WTC11 (cell line): Measurements from ENCODE around the gene SYNE3. TPM values are rescaled to one million over a fixed set of nuclear protein-coding genes. Genes with fewer than 3 reads are reported as not detected.

ENCODE experiments used
- ATAC-seq: fragments of 200-7000 bp; cut with Tn5 transposase; 2 replicates; pipeline ENCODE4 v1.10.0; 2021; ENCODE audit warnings: mild to moderate bottlenecking, moderate library complexity
- CTCF ChIA-PET: fragments of 300-600 bp; sonication (Branson Sonifier 250); formaldehyde crosslinking; loops from one replicate; lab custom pipeline; 2021; ENCODE audit warnings: antibody characterized with exemption; lab: Charles Lee
- POLR2A ChIA-PET: fragments of 350-600 bp; sonication (Branson Sonifier 250); formaldehyde crosslinking; loops from one replicate; lab custom pipeline; 2021; ENCODE audit warnings: antibody characterized with exemption; lab: Charles Lee
- DNase-seq: peaks from one replicate; pipeline ENCODE4 v3.0.0; 2021; ENCODE audit warnings: low spot score
- H3K27ac Mint-ChIP-seq: 2 replicates; pipeline ENCODE4 v1.8.0; 2021; ENCODE audit warnings: mixed read lengths
- H3K27me3 Mint-ChIP-seq: 2 replicates; pipeline ENCODE4 v1.8.0; 2021; ENCODE audit warnings: low read depth, mild to moderate bottlenecking, moderate library complexity, mixed read lengths
- H3K36me3 Mint-ChIP-seq: 2 replicates; pipeline ENCODE4 v1.8.0; 2021; ENCODE audit warnings: mixed read lengths
- H3K4me1 Mint-ChIP-seq: 2 replicates; pipeline ENCODE4 v1.8.0; 2022; ENCODE audit warnings: mixed read lengths
- H3K4me3 Mint-ChIP-seq: 2 replicates; pipeline ENCODE4 v1.8.0; 2021; ENCODE audit warnings: mild to moderate bottlenecking, moderate library complexity, mixed read lengths
- H3K9me3 Mint-ChIP-seq: 2 replicates; pipeline ENCODE4 v1.8.0; 2021; ENCODE audit warnings: mixed read lengths
- ATF1 ChIP-seq: sonication (generic); formaldehyde crosslinking; IDR thresholded peaks from 2 replicates; pipeline ENCODE4 v1.8.1; 2023; ENCODE audit warnings: mild to moderate bottlenecking, moderate library complexity, missing genetic modification reagents
- CBFB ChIP-seq: sonication (generic); formaldehyde crosslinking; IDR thresholded peaks from 2 replicates; pipeline ENCODE4 v1.8.1; 2022; ENCODE audit warnings: mild to moderate bottlenecking, low read depth, missing genetic modification reagents
- CREM ChIP-seq: sonication (generic); formaldehyde crosslinking; IDR thresholded peaks from 2 replicates; pipeline ENCODE4 v1.8.1; 2022; ENCODE audit warnings: mild to moderate bottlenecking, missing genetic modification reagents, moderate library complexity
- GTF2I ChIP-seq: fragments of 250-450 bp; sonication (Bioruptor Pico); conservative IDR thresholded peaks from 2 replicates; pipeline ENCODE4 v1.4.0; 2021; ENCODE audit warnings: mild to moderate bottlenecking
- HMGA2 ChIP-seq: fragments of 250-450 bp; sonication (Bioruptor Pico); IDR thresholded peaks from 2 replicates; pipeline ENCODE4 v1.4.0; 2021; ENCODE audit warnings: mild to moderate bottlenecking, moderate library complexity
- JUN ChIP-seq: sonication (generic); formaldehyde crosslinking; IDR thresholded peaks from 2 replicates; pipeline ENCODE4 v1.8.0; 2023; ENCODE audit warnings: mild to moderate bottlenecking, missing genetic modification reagents
- NFE2L1 ChIP-seq: sonication (generic); formaldehyde crosslinking; IDR thresholded peaks from 2 replicates; pipeline ENCODE4 v1.8.1; 2023; ENCODE audit warnings: missing genetic modification reagents
- SMAD4 ChIP-seq: sonication (generic); formaldehyde crosslinking; IDR thresholded peaks from 2 replicates; pipeline ENCODE4 v1.8.0; 2022; ENCODE audit warnings: mild to moderate bottlenecking, missing genetic modification reagents
- SOX15 ChIP-seq: fragments of 250-450 bp; sonication (Bioruptor Pico); IDR thresholded peaks from 2 replicates; pipeline ENCODE4 v1.9.0; 2021; ENCODE audit warnings: mild to moderate bottlenecking
- TCF7 ChIP-seq: sonication (generic); formaldehyde crosslinking; IDR thresholded peaks from 2 replicates; pipeline ENCODE4 v1.8.0; 2022; ENCODE audit warnings: mild to moderate bottlenecking, low read depth, missing genetic modification reagents, moderate library complexity
- ZBTB21 ChIP-seq: sonication (generic); formaldehyde crosslinking; IDR thresholded peaks from 2 replicates; pipeline ENCODE4 v1.8.1; 2023; ENCODE audit warnings: mild to moderate bottlenecking, missing genetic modification reagents, borderline replicate concordance
- ZNF138 ChIP-seq: sonication (generic); formaldehyde crosslinking; conservative IDR thresholded peaks from 2 replicates; pipeline ENCODE4 v1.8.1; 2022; ENCODE audit warnings: mild to moderate bottlenecking, moderate library complexity, missing genetic modification reagents
- ZNF219 ChIP-seq: sonication (generic); formaldehyde crosslinking; IDR thresholded peaks from 2 replicates; pipeline ENCODE4 v1.8.0; 2023; ENCODE audit warnings: missing genetic modification reagents, mild to moderate bottlenecking, borderline replicate concordance
- ZNF423 ChIP-seq: fragments of 250-450 bp; sonication (Bioruptor Pico); IDR thresholded peaks from 2 replicates; pipeline ENCODE4 v2.1.2; 2022; ENCODE audit warnings: mild to moderate bottlenecking, moderate library complexity
- ZNF671 ChIP-seq: fragments of 250-450 bp; sonication (Bioruptor Pico); IDR thresholded peaks from 2 replicates; pipeline ENCODE4 v1.8.0; 2021; ENCODE audit warnings: mild to moderate bottlenecking
- total RNA-seq: library from RNA; stranded (reverse); gene quantifications from 3 replicates; pipeline ENCODE4 v1.2.3, GENCODE V29; 2021
- TF ChIP-seq, protein P1 (sequence below): sonication (generic); formaldehyde crosslinking; IDR thresholded peaks from 2 replicates; pipeline ENCODE4 v1.8.1; 2022; ENCODE audit warnings: mild to moderate bottlenecking, missing genetic modification reagents, moderate library complexity, borderline replicate concordance
- TF ChIP-seq, protein P2 (sequence below): sonication (generic); formaldehyde crosslinking; IDR thresholded peaks from 2 replicates; pipeline ENCODE4 v1.8.0; 2022; ENCODE audit warnings: mild to moderate bottlenecking, missing genetic modification reagents
- TF ChIP-seq, protein P3 (sequence below): sonication (generic); formaldehyde crosslinking; IDR thresholded peaks from 2 replicates; pipeline ENCODE4 v1.8.1; 2023; ENCODE audit warnings: mild to moderate bottlenecking, missing genetic modification reagents
- TF ChIP-seq, protein P4 (sequence below): sonication (generic); formaldehyde crosslinking; conservative IDR thresholded peaks from 2 replicates; pipeline ENCODE4 v1.8.1; 2023; ENCODE audit warnings: mild to moderate bottlenecking, low read depth, missing genetic modification reagents, moderate library complexity
- TF ChIP-seq, protein P5 (sequence below): fragments of 250-450 bp; sonication (Bioruptor Pico); IDR thresholded peaks from 2 replicates; pipeline ENCODE4 v1.8.0; 2021; ENCODE audit warnings: mild to moderate bottlenecking
- TF ChIP-seq, protein P6 (sequence below): sonication (generic); formaldehyde crosslinking; conservative IDR thresholded peaks from 2 replicates; pipeline ENCODE4 v1.8.1; 2022; ENCODE audit warnings: mild to moderate bottlenecking, missing genetic modification reagents

SYNE3 gene
- total RNA-seq, 1 experiment from 2014 or later, result 0.24 TPM

DNA sequence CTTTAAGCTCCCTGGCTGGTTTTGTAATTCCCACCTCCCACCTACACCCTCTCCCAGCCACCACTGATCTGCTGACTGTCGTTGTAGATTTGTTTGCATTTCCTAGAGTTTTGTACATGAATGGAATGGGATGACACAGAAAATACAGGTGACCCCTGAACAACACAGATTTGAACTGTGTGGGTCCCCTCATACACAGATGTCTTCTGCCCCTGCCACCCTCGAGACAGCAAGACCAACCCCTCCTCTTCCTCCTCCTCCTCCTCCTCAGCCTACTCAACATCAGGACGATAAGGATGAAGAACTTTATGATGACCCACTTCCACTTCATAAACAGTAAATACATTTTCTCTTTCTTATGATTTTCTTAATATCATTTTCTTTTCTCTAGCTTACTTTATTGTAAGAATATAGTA is 28.8 kb downstream of the SYNE3 start:
- Mint-ChIP-seq H3K36me3 (no peaks in the 10 kb centered on the region), H3K27ac (no peak overlapping the region), H3K4me3 (no peak overlapping the region), H3K27me3 (no peaks in the 10 kb centered on the region), H3K9me3 (peaks cover 9% of the 10 kb centered on the region), H3K4me1 (peaks cover 15% of the 10 kb centered on the region)
- POLR2A ChIA-PET, result no interaction called here
- TF ChIP-seq, protein P1, sequence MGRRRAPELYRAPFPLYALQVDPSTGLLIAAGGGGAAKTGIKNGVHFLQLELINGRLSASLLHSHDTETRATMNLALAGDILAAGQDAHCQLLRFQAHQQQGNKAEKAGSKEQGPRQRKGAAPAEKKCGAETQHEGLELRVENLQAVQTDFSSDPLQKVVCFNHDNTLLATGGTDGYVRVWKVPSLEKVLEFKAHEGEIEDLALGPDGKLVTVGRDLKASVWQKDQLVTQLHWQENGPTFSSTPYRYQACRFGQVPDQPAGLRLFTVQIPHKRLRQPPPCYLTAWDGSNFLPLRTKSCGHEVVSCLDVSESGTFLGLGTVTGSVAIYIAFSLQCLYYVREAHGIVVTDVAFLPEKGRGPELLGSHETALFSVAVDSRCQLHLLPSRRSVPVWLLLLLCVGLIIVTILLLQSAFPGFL (CRISPR knock-in tag), result no peak
- TF ChIP-seq HMGA2 (CRISPR knock-in tag), result no peak
- no peak for TF ChIP-seq ZNF671 (CRISPR knock-in tag)
- TF ChIP-seq, protein P2, sequence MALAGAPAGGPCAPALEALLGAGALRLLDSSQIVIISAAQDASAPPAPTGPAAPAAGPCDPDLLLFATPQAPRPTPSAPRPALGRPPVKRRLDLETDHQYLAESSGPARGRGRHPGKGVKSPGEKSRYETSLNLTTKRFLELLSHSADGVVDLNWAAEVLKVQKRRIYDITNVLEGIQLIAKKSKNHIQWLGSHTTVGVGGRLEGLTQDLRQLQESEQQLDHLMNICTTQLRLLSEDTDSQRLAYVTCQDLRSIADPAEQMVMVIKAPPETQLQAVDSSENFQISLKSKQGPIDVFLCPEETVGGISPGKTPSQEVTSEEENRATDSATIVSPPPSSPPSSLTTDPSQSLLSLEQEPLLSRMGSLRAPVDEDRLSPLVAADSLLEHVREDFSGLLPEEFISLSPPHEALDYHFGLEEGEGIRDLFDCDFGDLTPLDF (CRISPR knock-in tag), result no peak
- no peak for TF ChIP-seq ZNF423 (CRISPR knock-in tag)
- no peak for TF ChIP-seq CBFB (CRISPR knock-in tag)
- TF ChIP-seq, protein P3, sequence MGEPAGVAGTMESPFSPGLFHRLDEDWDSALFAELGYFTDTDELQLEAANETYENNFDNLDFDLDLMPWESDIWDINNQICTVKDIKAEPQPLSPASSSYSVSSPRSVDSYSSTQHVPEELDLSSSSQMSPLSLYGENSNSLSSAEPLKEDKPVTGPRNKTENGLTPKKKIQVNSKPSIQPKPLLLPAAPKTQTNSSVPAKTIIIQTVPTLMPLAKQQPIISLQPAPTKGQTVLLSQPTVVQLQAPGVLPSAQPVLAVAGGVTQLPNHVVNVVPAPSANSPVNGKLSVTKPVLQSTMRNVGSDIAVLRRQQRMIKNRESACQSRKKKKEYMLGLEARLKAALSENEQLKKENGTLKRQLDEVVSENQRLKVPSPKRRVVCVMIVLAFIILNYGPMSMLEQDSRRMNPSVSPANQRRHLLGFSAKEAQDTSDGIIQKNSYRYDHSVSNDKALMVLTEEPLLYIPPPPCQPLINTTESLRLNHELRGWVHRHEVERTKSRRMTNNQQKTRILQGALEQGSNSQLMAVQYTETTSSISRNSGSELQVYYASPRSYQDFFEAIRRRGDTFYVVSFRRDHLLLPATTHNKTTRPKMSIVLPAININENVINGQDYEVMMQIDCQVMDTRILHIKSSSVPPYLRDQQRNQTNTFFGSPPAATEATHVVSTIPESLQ, result no peak
- TF ChIP-seq ZNF138 (CRISPR knock-in tag), result no peak
- no peak for TF ChIP-seq SOX15 (CRISPR knock-in tag)
- ATAC-seq (no peak), DNase-seq (no peak)
- CTCF ChIA-PET, result interaction anchor here (1.2 kb wide), 1 partner anchor 45 kb away, joined by 5 read pairs; no protein-coding TSS in a partner anchor

DNA sequence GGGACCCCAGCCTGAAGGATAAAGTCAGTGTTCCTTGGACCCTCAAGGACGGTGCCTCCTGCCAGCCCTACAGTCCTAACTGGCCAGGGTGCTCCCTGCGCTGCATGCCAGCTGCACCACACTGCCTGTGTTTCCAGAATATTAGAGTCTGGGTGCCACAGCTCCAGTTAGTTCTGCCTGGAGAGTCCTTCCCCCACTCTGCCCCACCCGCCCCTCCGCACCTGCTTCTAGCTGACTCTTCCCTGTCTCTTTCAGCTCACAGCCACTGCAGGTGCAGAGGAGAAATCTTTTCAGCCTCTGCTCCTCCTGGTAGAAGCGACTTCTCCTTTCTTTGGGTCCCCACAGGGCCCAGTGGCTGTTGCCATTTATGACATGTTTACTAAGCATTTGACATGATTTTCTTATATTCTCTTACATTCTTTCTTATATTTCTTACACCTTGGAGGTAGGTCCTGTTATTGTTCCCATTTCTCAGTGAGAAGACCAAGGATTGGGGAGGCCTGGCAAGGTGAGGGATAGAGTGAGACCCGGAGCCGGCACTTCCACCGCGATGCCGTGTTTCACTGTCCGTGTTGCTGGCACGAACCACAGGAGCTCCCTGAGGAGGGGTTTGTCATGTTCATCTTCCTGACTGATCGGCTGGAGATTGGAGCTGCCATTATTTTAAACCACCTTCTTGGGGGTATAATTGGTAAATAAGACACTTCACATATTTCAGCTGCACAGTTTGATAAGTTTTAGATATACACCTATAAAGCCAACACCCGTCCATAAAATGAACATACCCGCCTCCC is 29.4 kb downstream of the SYNE3 start:
- no peaks in the 10 kb centered on the region for H3K27me3 Mint-ChIP-seq
- H3K9me3 Mint-ChIP-seq, result peaks cover 5% of the 10 kb centered on the region
- POLR2A ChIA-PET, result no interaction called here

DNA sequence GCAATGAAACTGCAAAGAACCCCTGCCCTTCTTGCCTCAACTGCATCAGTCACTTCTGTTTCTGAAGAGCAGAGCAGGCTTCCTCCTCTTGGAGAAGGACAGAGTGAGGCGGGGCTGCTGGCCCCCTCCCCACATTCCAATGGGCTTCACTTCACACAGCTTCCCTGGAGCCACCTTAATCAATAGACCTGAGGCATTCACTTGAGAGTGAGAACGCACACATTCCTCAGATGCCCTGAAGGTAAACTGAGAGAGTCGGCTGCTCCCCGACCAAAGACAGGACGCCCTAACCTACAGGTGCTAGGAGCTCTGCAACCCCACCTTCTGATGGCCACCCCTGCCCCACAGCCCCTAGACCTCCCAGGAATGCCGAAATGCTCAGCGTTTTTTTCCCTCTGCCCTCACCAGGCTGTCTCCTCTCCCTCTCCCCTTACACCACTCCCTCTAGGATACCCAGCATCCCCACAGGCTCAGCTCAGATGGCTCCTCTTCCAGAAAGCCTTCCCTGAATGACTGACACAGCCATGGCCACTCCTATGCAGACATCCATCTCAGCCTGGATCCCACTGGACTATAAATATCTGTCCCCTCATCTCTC is 31.1 kb downstream of the SYNE3 start:
- POLR2A ChIA-PET, result no interaction called here
- H3K27ac Mint-ChIP-seq, result no peak overlapping the region
- H3K36me3 Mint-ChIP-seq, result no peaks in the 10 kb centered on the region
- H3K9me3 Mint-ChIP-seq, result no peaks in the 10 kb centered on the region
- H3K4me1 Mint-ChIP-seq, result peaks cover 24% of the 10 kb centered on the region
- ATAC-seq (peak; percentile 71), DNase-seq (no peak)
- no peaks in the 10 kb centered on the region for H3K27me3 Mint-ChIP-seq
- CTCF ChIA-PET, result interaction anchor here (1.0 to 1.7 kb wide), 4 partner anchors 11 to 53 kb away, joined by 3 to 6 read pairs (median 4); no protein-coding TSS in a partner anchor
- H3K4me3 Mint-ChIP-seq, result no peak overlapping the region
- TF ChIP-seq ATF1 (CRISPR knock-in tag) (no peak), TCF7 (CRISPR knock-in tag) (no peak), JUN (CRISPR knock-in tag) (no peak), ZNF219 (CRISPR knock-in tag) (no peak), ZBTB21 (CRISPR knock-in tag) (no peak), GTF2I (no peak)
- TF ChIP-seq, protein P4, sequence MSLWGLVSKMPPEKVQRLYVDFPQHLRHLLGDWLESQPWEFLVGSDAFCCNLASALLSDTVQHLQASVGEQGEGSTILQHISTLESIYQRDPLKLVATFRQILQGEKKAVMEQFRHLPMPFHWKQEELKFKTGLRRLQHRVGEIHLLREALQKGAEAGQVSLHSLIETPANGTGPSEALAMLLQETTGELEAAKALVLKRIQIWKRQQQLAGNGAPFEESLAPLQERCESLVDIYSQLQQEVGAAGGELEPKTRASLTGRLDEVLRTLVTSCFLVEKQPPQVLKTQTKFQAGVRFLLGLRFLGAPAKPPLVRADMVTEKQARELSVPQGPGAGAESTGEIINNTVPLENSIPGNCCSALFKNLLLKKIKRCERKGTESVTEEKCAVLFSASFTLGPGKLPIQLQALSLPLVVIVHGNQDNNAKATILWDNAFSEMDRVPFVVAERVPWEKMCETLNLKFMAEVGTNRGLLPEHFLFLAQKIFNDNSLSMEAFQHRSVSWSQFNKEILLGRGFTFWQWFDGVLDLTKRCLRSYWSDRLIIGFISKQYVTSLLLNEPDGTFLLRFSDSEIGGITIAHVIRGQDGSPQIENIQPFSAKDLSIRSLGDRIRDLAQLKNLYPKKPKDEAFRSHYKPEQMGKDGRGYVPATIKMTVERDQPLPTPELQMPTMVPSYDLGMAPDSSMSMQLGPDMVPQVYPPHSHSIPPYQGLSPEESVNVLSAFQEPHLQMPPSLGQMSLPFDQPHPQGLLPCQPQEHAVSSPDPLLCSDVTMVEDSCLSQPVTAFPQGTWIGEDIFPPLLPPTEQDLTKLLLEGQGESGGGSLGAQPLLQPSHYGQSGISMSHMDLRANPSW (CRISPR knock-in tag), result no peak
- TF ChIP-seq, protein P5, sequence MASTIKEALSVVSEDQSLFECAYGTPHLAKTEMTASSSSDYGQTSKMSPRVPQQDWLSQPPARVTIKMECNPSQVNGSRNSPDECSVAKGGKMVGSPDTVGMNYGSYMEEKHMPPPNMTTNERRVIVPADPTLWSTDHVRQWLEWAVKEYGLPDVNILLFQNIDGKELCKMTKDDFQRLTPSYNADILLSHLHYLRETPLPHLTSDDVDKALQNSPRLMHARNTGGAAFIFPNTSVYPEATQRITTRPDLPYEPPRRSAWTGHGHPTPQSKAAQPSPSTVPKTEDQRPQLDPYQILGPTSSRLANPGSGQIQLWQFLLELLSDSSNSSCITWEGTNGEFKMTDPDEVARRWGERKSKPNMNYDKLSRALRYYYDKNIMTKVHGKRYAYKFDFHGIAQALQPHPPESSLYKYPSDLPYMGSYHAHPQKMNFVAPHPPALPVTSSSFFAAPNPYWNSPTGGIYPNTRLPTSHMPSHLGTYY (CRISPR knock-in tag), result no peak
- TF ChIP-seq, protein P6, sequence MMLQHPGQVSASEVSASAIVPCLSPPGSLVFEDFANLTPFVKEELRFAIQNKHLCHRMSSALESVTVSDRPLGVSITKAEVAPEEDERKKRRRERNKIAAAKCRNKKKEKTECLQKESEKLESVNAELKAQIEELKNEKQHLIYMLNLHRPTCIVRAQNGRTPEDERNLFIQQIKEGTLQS (CRISPR knock-in tag), result no peak

More for the DNA sequence above, 29.4 kb downstream of the SYNE3 start:
- H3K4me3 Mint-ChIP-seq, result no peak overlapping the region
- no peak for ATAC-seq
- H3K36me3 Mint-ChIP-seq, result no peaks in the 10 kb centered on the region
- no peak for DNase-seq
- no peak overlapping the region for H3K27ac Mint-ChIP-seq
- CTCF ChIA-PET, result interaction anchor here (1.2 kb wide), 1 partner anchor 44 kb away, joined by 5 read pairs; no protein-coding TSS in a partner anchor
- peaks cover 15% of the 10 kb centered on the region for H3K4me1 Mint-ChIP-seq
- no peak for TF ChIP-seq SMAD4 (CRISPR knock-in tag)
- TF ChIP-seq NFE2L1 (CRISPR knock-in tag), result no peak
- TF ChIP-seq CREM, result no peak
- TF ChIP-seq, all 79 proteins: peak for 0
